B cell (primary cell): Measurements from ENCODE around the gene KEL. TPM values are rescaled to one million over a fixed set of nuclear protein-coding genes. Genes with fewer than 3 reads are reported as not detected.

Source experiments
- ATAC-seq: fragments of 200-7000 bp; cut with Tn5 transposase; one replicate; pipeline ENCODE4 v1.10.0; 2021; ENCODE audit warnings: low read depth, mild to moderate bottlenecking, moderate number of reproducible peaks, moderate library complexity
- CTCF ChIA-PET: fragments of 350-600 bp; sonication (Branson Sonifier 250); formaldehyde crosslinking; loops from one replicate; lab custom pipeline; 2021; ENCODE audit warnings: antibody characterized with exemption, inconsistent platforms; lab: Charles Lee
- POLR2A ChIA-PET: fragments of 350-600 bp; sonication (Branson Sonifier 250); formaldehyde crosslinking; loops from one replicate; lab custom pipeline; 2021; ENCODE audit warnings: antibody characterized with exemption; lab: Charles Lee
- DNase-seq: peaks from one replicate; pipeline ENCODE4 v3.0.0; 2013
- H2AFZ ChIP-seq: 2 replicates; pipeline ENCODE4 v1.6.1; 2012; ENCODE audit warnings: mild to moderate bottlenecking, low read depth, low read length; ENCODE audit not compliant: insufficient read depth, poor library complexity, severe bottlenecking
- H3K27ac ChIP-seq, 2 donors: 1 replicate in 1 of 2; 2 replicates in 1 of 2; pipeline ENCODE4 v1.5.1; 2012 to 2013; ENCODE audit warnings: low read length in 2 of 2, mild to moderate bottlenecking in 2 of 2, moderate library complexity in 1 of 2
- H3K27me3 ChIP-seq, 4 experiments: fragments of 200-600 bp in 1 of 4; sonication (generic) in 1 of 4; replicated peaks in 1 of 4; 1 replicate in 2 of 4; 2 replicates in 2 of 4; pipeline versions ENCODE4 v1.6.1 to v1.7.0; 2013 to 2016; ENCODE audit warnings: low read length in 3 of 4, mild to moderate bottlenecking in 2 of 4, mixed read lengths in 1 of 4, moderate library complexity in 1 of 4; ENCODE audit not compliant: insufficient read depth in 4 of 4, control insufficient read depth in 3 of 4; ENCODE audit errors: control extremely low read depth in 1 of 4
- H3K36me3 ChIP-seq, 2 experiments: replicated peaks in 1 of 2; 1 replicate in 1 of 2; 2 replicates in 1 of 2; pipeline versions ENCODE4 v1.6.1 to v1.7.1; 2013; ENCODE audit warnings: low read length in 1 of 2; ENCODE audit not compliant: insufficient read depth in 2 of 2, control insufficient read depth in 1 of 2; ENCODE audit errors: control extremely low read depth in 1 of 2, extremely low read depth in 1 of 2
- H3K4me1 ChIP-seq, 2 donors: fragments of 200-600 bp in 1 of 2; sonication (generic) in 1 of 2; 1 replicate in 1 of 2; 2 replicates in 1 of 2; pipeline versions ENCODE4 v1.5.1 to v1.6.1; 2013 to 2017; ENCODE audit warnings: low read length in 2 of 2; ENCODE audit not compliant: control insufficient read depth in 2 of 2, insufficient read depth in 2 of 2
- H3K4me2 ChIP-seq: replicated peaks from 2 replicates; pipeline ENCODE3; 2012; ENCODE audit warnings: mild to moderate bottlenecking, low read depth, low read length; ENCODE audit not compliant: poor library complexity, severe bottlenecking
- H3K4me3 ChIP-seq, 5 experiments: fragments of 200-600 bp in 1 of 5; sonication (generic) in 1 of 5; 1 replicate in 3 of 5; 2 replicates in 2 of 5; pipeline versions ENCODE4 v1.5.1 to v1.7.0; 2011 to 2016; ENCODE audit warnings: low read length in 4 of 5, mild to moderate bottlenecking in 4 of 5, low read depth in 2 of 5, control low read depth in 1 of 5, moderate library complexity in 1 of 5; ENCODE audit not compliant: insufficient read depth in 1 of 5; ENCODE audit errors: control extremely low read depth in 1 of 5, extremely low read depth in 1 of 5
- H3K79me2 ChIP-seq: fragments of 200-600 bp; sonication (generic); one replicate; pipeline ENCODE4 v1.6.0; 2016; ENCODE audit warnings: low read length; ENCODE audit not compliant: control insufficient read depth, insufficient read depth
- H3K9ac ChIP-seq: fragments of 200-600 bp; sonication (generic); 2 replicates; pipeline ENCODE4 v1.6.1; 2017; ENCODE audit warnings: mild to moderate bottlenecking, low read length, moderate library complexity
- H3K9me3 ChIP-seq, 3 donors: one replicate each; pipeline versions ENCODE4 v1.6.1 to v1.7.1; 2013; ENCODE audit warnings: low read length in 2 of 3; ENCODE audit not compliant: control insufficient read depth in 2 of 3, insufficient read depth in 1 of 3; ENCODE audit errors: control extremely low read depth in 1 of 3
- H4K20me1 ChIP-seq: 2 replicates; pipeline ENCODE4 v1.6.0; 2012; ENCODE audit warnings: mild to moderate bottlenecking, low read length; ENCODE audit not compliant: insufficient read depth, control insufficient read depth, poor library complexity, severe bottlenecking
- H3K27ac Mint-ChIP-seq: one replicate; pipeline ENCODE4 v1.8.0; 2021; ENCODE audit warnings: mixed read lengths
- H3K27me3 Mint-ChIP-seq: one replicate; pipeline ENCODE4 v1.8.0; 2021; ENCODE audit warnings: mixed read lengths
- H3K4me1 Mint-ChIP-seq: one replicate; pipeline ENCODE4 v1.8.0; 2021; ENCODE audit warnings: mixed read lengths
- H3K4me3 Mint-ChIP-seq: one replicate; pipeline ENCODE4 v1.8.0; 2021; ENCODE audit warnings: mixed read lengths
- H3K9me3 Mint-ChIP-seq: one replicate; pipeline ENCODE4 v1.8.0; 2022; ENCODE audit warnings: mixed read lengths; ENCODE audit not compliant: insufficient read depth
- CTCF ChIP-seq: fragments of 200-600 bp; IDR thresholded peaks from one replicate; pipeline ENCODE4 v1.8.0; 2022; ENCODE audit warnings: antibody characterized with exemption, mild to moderate bottlenecking
- EZH2 ChIP-seq: IDR thresholded peaks from 2 replicates; pipeline ENCODE4 v1.6.1; 2012; ENCODE audit warnings: borderline replicate concordance, low read depth, mild to moderate bottlenecking, moderate library complexity, low read length; ENCODE audit not compliant: insufficient read depth, poor library complexity, severe bottlenecking
- WGBS: methylation state at CpG from one replicate; pipeline ENCODE4 v1.1.5; 2013; ENCODE audit warnings: missing lambda C conversion rate; ENCODE audit not compliant: insufficient coverage; 5-methylcytosine and 5-hydroxymethylcytosine counted together
- intact Hi-C: fragments of 100-400 bp; cut with micrococcal nuclease; formaldehyde crosslinking; loops from one replicate; pipeline ENCODE4 v1.10.0; 2022
- polyA plus RNA-seq: library from polyadenylated mRNA; depleted of rRNA; stranded (reverse); fragments of >200 nt; gene quantifications from 2 replicates; pipeline ENCODE4 v1.2.3, GENCODE V29; 2012
- total RNA-seq, 2 donors: library from RNA; stranded (reverse); fragments of 120-200 nt in 1 of 2; gene quantifications; 1 replicate in 1 of 2; 2 replicates in 1 of 2; pipeline versions ENCODE4 v1.2.3 to v1.2.4, GENCODE V29; 2013 to 2022

The KEL gene
- total and polyA plus RNA-seq, 2 donors (not counting 1 experiment from before 2014, with no cell fraction given): 0.27 to 0.71 TPM

- no peak overlapping the region for H3K27ac Mint-ChIP-seq
- CTCF ChIA-PET: no interaction called here
- 92% methylated on average over 6 of the region's 11 CpGs for WGBS
Observed at GRCh38 chr7:142930126-142930730, 31.9 kb downstream of the KEL start.

GRCh38 chr7:142927949-142928348 lies 34.2 kb downstream of the KEL start:
- Mint-ChIP-seq H3K4me1 (peaks cover 26% of the 10 kb centered on the region), H3K9me3 (no peaks in the 10 kb centered on the region), H3K27ac (no peak overlapping the region), H3K4me3 (peak overlapping the region; percentile 20), H3K27me3 (peaks cover 2% of the 10 kb centered on the region)
- Histone ChIP-seq H4K20me1 (no peaks in the 10 kb centered on the region), H3K36me3 (no peaks in the 10 kb centered on the region), H2AFZ (peak overlapping the region; percentile 37), H3K9me3 (no peaks in the 10 kb centered on the region), H3K27ac (no peak overlapping the region), H3K4me1 (peaks cover 23 to 24% of the 10 kb centered on the region in 2 donors), H3K4me3 (no peak overlapping the region), H3K79me2 (no peaks in the 10 kb centered on the region), H3K27me3 (no peaks in the 10 kb centered on the region), H3K9ac (peak overlapping the region; percentile 22), H3K4me2 (peak overlapping the region; percentile 56)
- intact Hi-C loops: no loop called here
- POLR2A ChIA-PET: no interaction called here
- ATAC-seq: no peak
- WGBS: 85% methylated on average over 8 of the region's 8 CpGs
- DNase-seq: no peak
- CTCF ChIA-PET: no interaction called here
- TF ChIP-seq EZH2 (no peak), CTCF (no peak)

More at GRCh38 chr7:142930126-142930730, 31.9 kb downstream of the KEL start:
- Histone ChIP-seq H3K4me1 (peaks cover 23 to 24% of the 10 kb centered on the region in 2 donors), H3K4me2 (no peak overlapping the region), H3K9ac (no peak overlapping the region), H3K36me3 (no peaks in the 10 kb centered on the region), H3K9me3 (no peaks in the 10 kb centered on the region), H3K79me2 (no peaks in the 10 kb centered on the region), H4K20me1 (no peaks in the 10 kb centered on the region), H3K27me3 (no peaks in the 10 kb centered on the region), H3K4me3 (no peak overlapping the region), H2AFZ (no peak overlapping the region), H3K27ac (no peak overlapping the region)
- intact Hi-C loops: no loop called here
- POLR2A ChIA-PET: no interaction called here
- DNase-seq (no peak), ATAC-seq (no peak)
- no peaks in the 10 kb centered on the region for H3K9me3 Mint-ChIP-seq
- H3K27me3 Mint-ChIP-seq: peaks cover 9% of the 10 kb centered on the region
- TF ChIP-seq CTCF (no peak), EZH2 (no peak)
- no peak overlapping the region for H3K4me3 Mint-ChIP-seq
- peaks cover 26% of the 10 kb centered on the region for H3K4me1 Mint-ChIP-seq
